Right renal pelvis (tissue), 4 donors: ENCODE measurements around the gene IL1RL1. TPM values are rescaled to one million over a fixed set of nuclear protein-coding genes. Genes with fewer than 3 reads are reported as not detected.
"Not testable (repeated sequence)": the region's sequence is repeated elsewhere in the genome, so short reads cannot be mapped to it uniquely, and the experiment has no call there.

Source experiments
- DNase-seq, 4 donors: peaks; one replicate each; pipeline ENCODE4 v3.0.0-alpha.2; 2013; ENCODE audit warnings: low read depth in 4 of 4, low spot score in 3 of 4, missing footprints in 1 of 4
- polyA plus RNA-seq, 4 donors: library from polyadenylated mRNA; unstranded; fragments of 120-200 nt; gene quantifications; one replicate each; pipeline ENCODE4 v1.2.1, GENCODE V29; 2013; ENCODE audit not compliant: insufficient read length in 4 of 4

Gene IL1RL1
- polyA plus RNA-seq, 4 donors: 0.40 to 1.3 (median 0.64) TPM

GRCh38 chr2:102291319-102292075 lies 19.9 kb upstream of the IL1RL1 start:
- no peak for DNase-seq

GRCh38 chr2:102294802-102295489 lies 16.4 kb upstream of the IL1RL1 start:
- DNase-seq: no peak

- no peak for DNase-seq
Observed at GRCh38 chr2:102295566-102295965, 15.8 kb upstream of the IL1RL1 start.

- DNase-seq: no peak
Observed at GRCh38 chr2:102296449-102296848, 14.9 kb upstream of the IL1RL1 start.

- DNase-seq: no peak
Observed at GRCh38 chr2:102297891-102298290, 13.5 kb upstream of the IL1RL1 start.

GRCh38 chr2:102301867-102302362 lies 9.4 kb upstream of the IL1RL1 start:
- DNase-seq: no peak

- DNase-seq: no peak
Observed at GRCh38 chr2:102302458-102302857, 8.9 kb upstream of the IL1RL1 start.

- DNase-seq: no peak
Observed at GRCh38 chr2:102303589-102303988, 7.8 kb upstream of the IL1RL1 start.

- DNase-seq: no peak
Observed at GRCh38 chr2:102304268-102304667, 7.1 kb upstream of the IL1RL1 start.

- no peak for DNase-seq
Observed at GRCh38 chr2:102304711-102305611, 6.4 kb upstream of the IL1RL1 start.

- DNase-seq: no peak
Observed at GRCh38 chr2:102306125-102306524, 5.2 kb upstream of the IL1RL1 start.

GRCh38 chr2:102313025-102313424 lies 1.7 kb downstream of the IL1RL1 start:
- DNase-seq: no peak

- DNase-seq: no peak
Observed at GRCh38 chr2:102313471-102313870, 2.1 kb downstream of the IL1RL1 start.

- DNase-seq: no peak
Observed at GRCh38 chr2:102313950-102314349, 2.6 kb downstream of the IL1RL1 start.

- DNase-seq: no peak
Observed at GRCh38 chr2:102315921-102316320, 4.6 kb downstream of the IL1RL1 start.

- DNase-seq: no peak
Observed at GRCh38 chr2:102317715-102318114, 6.4 kb downstream of the IL1RL1 start.

GRCh38 chr2:102318437-102318836 lies 7.1 kb downstream of the IL1RL1 start:
- no peak for DNase-seq

- no peak for DNase-seq
Observed at GRCh38 chr2:102321941-102322719, 10.8 kb downstream of the IL1RL1 start.

- DNase-seq: not testable (repeated sequence)
Observed at GRCh38 chr2:102324914-102325313, 13.6 kb downstream of the IL1RL1 start.

- DNase-seq: no peak
Observed at GRCh38 chr2:102331311-102331980, 20.1 kb downstream of the IL1RL1 start.
